Urinary bladder (tissue), 4 donors: ENCODE data around the gene KLK14. TPM values are rescaled to one million over a fixed set of nuclear protein-coding genes. Genes with fewer than 3 reads are reported as not detected.

Experiments used
- DNase-seq: peaks from one replicate; pipeline ENCODE4 v3.0.0-alpha.2; 2015; ENCODE audit errors: extremely low spot score
- H3K27ac ChIP-seq: one replicate; pipeline ENCODE4 v1.5.1; 2013; ENCODE audit warnings: low read depth, mild to moderate bottlenecking, moderate library complexity
- H3K36me3 ChIP-seq: one replicate; pipeline ENCODE4 v1.6.1; 2013; ENCODE audit warnings: mild to moderate bottlenecking, moderate library complexity; ENCODE audit not compliant: insufficient read depth
- H3K4me1 ChIP-seq: one replicate; pipeline ENCODE4 v1.6.1; 2013; ENCODE audit warnings: mild to moderate bottlenecking, moderate library complexity; ENCODE audit not compliant: insufficient read depth
- H3K4me3 ChIP-seq: one replicate; pipeline ENCODE4 v1.5.1; 2013; ENCODE audit warnings: low read depth, low read length
- WGBS: extraction: QIAGEN DNeasy Blood & Tissue Kit; methylation state at CpG from one replicate; pipeline ENCODE4 v1.1.7; 2013; 5-methylcytosine and 5-hydroxymethylcytosine counted together
- polyA plus RNA-seq: library from polyadenylated mRNA; stranded (reverse); fragments of 200-250 nt; gene quantifications from one replicate; pipeline ENCODE4 v1.2.3, GENCODE V29; 2013
- total RNA-seq: library from RNA; depleted of rRNA; stranded (reverse); fragments of >200 nt; gene quantifications from one replicate; pipeline ENCODE4 v1.2.3, GENCODE V29; 2014
- donor health status: healthy with polysubstance abuse.
- donor health status: healthy.

KLK14 gene
- total and polyA plus RNA-seq, 2 donors, result 0.29 TPM; not detected in 1

GRCh38 chr19:51065221-51065960, 17.3 kb downstream of the KLK14 start:
- 7% methylated on average over 25 of the region's 25 CpGs for WGBS
- no peak overlapping the region for H3K27ac ChIP-seq
- no peak for DNase-seq

GRCh38 chr19:51064534-51065220, 18.0 kb downstream of the KLK14 start, which contains the start of gene KLK13:
Gene KLK13 (minus strand): TSS chr19:51065092. CDS start chr19:51065067, 25 bp downstream.
- no peak for DNase-seq
- Histone ChIP-seq H3K27ac (no peak within 1 kb of the TSS), H3K36me3 (no peaks in the 10 kb centered on the region), H3K4me3 (no peak within 1 kb of the TSS), H3K4me1 (no peaks in the 10 kb centered on the region)
- 13% methylated on average over 38 of the region's 38 CpGs for WGBS

More at GRCh38 chr19:51065221-51065960, 17.3 kb downstream of the KLK14 start:
- Histone ChIP-seq H3K4me1 (no peaks in the 10 kb centered on the region), H3K4me3 (no peak overlapping the region), H3K36me3 (no peaks in the 10 kb centered on the region)

- no peaks in the 10 kb centered on the region for H3K36me3 ChIP-seq
- 91% methylated on average over 7 of the region's 7 CpGs for WGBS
- no peak overlapping the region for H3K27ac ChIP-seq
- DNase-seq, result no peak
- no peaks in the 10 kb centered on the region for H3K4me1 ChIP-seq
- no peak overlapping the region for H3K4me3 ChIP-seq
Observed at GRCh38 chr19:51063664-51064063, 19.0 kb downstream of the KLK14 start.

- H3K4me3 ChIP-seq, result no peak overlapping the region
Observed at GRCh38 chr19:51060973-51061372, 21.7 kb downstream of the KLK14 start.

GRCh38 chr19:51060336-51060735, 22.4 kb downstream of the KLK14 start:
- Histone ChIP-seq H3K36me3 (no peaks in the 10 kb centered on the region), H3K4me1 (no peaks in the 10 kb centered on the region), H3K4me3 (no peak overlapping the region), H3K27ac (no peak overlapping the region)
- DNase-seq, result no peak
- 63% methylated on average over 4 of the region's 4 CpGs for WGBS

More at GRCh38 chr19:51060973-51061372, 21.7 kb downstream of the KLK14 start:
- 0% methylated on average over 1 of the region's 1 CpG for WGBS
- Histone ChIP-seq H3K36me3 (no peaks in the 10 kb centered on the region), H3K27ac (no peak overlapping the region), H3K4me1 (no peaks in the 10 kb centered on the region)
- DNase-seq, result no peak

- 77% methylated on average over 7 of the region's 7 CpGs for WGBS
- H3K4me3 ChIP-seq, result no peak overlapping the region
- DNase-seq, result no peak
- H3K4me1 ChIP-seq, result no peaks in the 10 kb centered on the region
- H3K36me3 ChIP-seq, result no peaks in the 10 kb centered on the region
- no peak overlapping the region for H3K27ac ChIP-seq
Observed at GRCh38 chr19:51059715-51060114, 23.0 kb downstream of the KLK14 start.

- Histone ChIP-seq H3K36me3 (no peaks in the 10 kb centered on the region), H3K4me1 (no peaks in the 10 kb centered on the region), H3K27ac (no peak overlapping the region), H3K4me3 (no peak overlapping the region)
- DNase-seq, result no peak
Observed at GRCh38 chr19:51055866-51056265, 26.8 kb downstream of the KLK14 start.

- no peaks in the 10 kb centered on the region for H3K4me1 ChIP-seq
- H3K4me3 ChIP-seq, result no peak overlapping the region
- no peak overlapping the region for H3K27ac ChIP-seq
- H3K36me3 ChIP-seq, result no peaks in the 10 kb centered on the region
- WGBS, result 4% methylated on average over 4 of the region's 4 CpGs
- no peak for DNase-seq
Observed at GRCh38 chr19:51047031-51047335, 35.7 kb downstream of the KLK14 start.

- no peaks in the 10 kb centered on the region for H3K36me3 ChIP-seq
- WGBS, result 74% methylated on average over 11 of the region's 11 CpGs
- H3K4me1 ChIP-seq, result no peaks in the 10 kb centered on the region
- H3K27ac ChIP-seq, result no peak overlapping the region
- H3K4me3 ChIP-seq, result no peak overlapping the region
- DNase-seq, result no peak
Observed at GRCh38 chr19:51044327-51044726, 38.4 kb downstream of the KLK14 start.

- Histone ChIP-seq H3K4me1 (no peaks in the 10 kb centered on the region), H3K4me3 (no peak overlapping the region), H3K36me3 (no peaks in the 10 kb centered on the region), H3K27ac (no peak overlapping the region)
- no peak for DNase-seq
- WGBS, result 81% methylated on average over 9 of the region's 9 CpGs
Observed at GRCh38 chr19:51043497-51043896, 39.2 kb downstream of the KLK14 start.

GRCh38 chr19:51040151-51040550, 42.5 kb downstream of the KLK14 start:
- DNase-seq, result no peak
- WGBS, result 93% methylated on average over 6 of the region's 6 CpGs
- Histone ChIP-seq H3K4me3 (no peak overlapping the region), H3K27ac (no peak overlapping the region), H3K36me3 (no peaks in the 10 kb centered on the region), H3K4me1 (no peaks in the 10 kb centered on the region)

- Histone ChIP-seq H3K4me1 (no peaks in the 10 kb centered on the region), H3K4me3 (no peak overlapping the region), H3K36me3 (no peaks in the 10 kb centered on the region), H3K27ac (no peak overlapping the region)
- no peak for DNase-seq
- 44% methylated on average over 9 of the region's 9 CpGs for WGBS
Observed at GRCh38 chr19:51036519-51036918, 46.2 kb downstream of the KLK14 start.

- no peak within 1 kb of the TSS for H3K4me3 ChIP-seq
- no peak for DNase-seq
- WGBS, result 41% methylated on average over 11 of the region's 11 CpGs
- no peaks in the 10 kb centered on the region for H3K36me3 ChIP-seq
- no peak within 1 kb of the TSS for H3K27ac ChIP-seq
- no peaks in the 10 kb centered on the region for H3K4me1 ChIP-seq
Observed at GRCh38 chr19:51034704-51035103, 48.0 kb downstream of the KLK14 start, which contains the start of gene KLK12. Gene KLK12 (minus strand): TSS chr19:51035002. CDS start chr19:51034621, 381 bp downstream.

- WGBS, result 92% methylated on average over 28 of the region's 28 CpGs
- no peak overlapping the region for H3K27ac ChIP-seq
- H3K4me1 ChIP-seq, result no peaks in the 10 kb centered on the region
- no peak overlapping the region for H3K4me3 ChIP-seq
- no peaks in the 10 kb centered on the region for H3K36me3 ChIP-seq
- no peak for DNase-seq
Observed at GRCh38 chr19:51031880-51032225, 50.8 kb downstream of the KLK14 start.
